ENCODE measurements around the gene TMEM132D.

DNA sequence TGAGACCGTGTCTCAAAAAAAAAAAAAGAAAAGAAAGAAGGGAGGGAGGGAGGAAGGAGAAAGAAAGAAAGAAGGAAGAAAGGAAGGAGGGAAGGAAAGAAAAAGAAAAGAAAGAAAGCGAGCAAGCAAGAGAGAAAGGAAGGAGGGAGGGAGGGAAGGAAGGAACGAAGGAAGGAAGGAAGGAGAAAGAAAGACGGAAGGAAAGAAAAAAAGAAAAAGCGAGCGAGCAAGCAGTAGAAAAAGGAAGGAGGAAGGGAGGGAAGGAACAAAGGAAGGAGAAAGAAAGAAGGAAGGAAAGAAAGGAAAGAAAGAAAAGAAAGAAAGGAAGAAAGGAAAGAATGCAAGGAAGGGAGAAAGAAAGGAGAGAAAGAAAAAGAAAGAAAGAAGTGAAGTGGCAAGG, 546.6 kb downstream of the TMEM132D start:
- no peak for TF ChIP-seq CTCF (IDR thresholded peaks at IDR 0.05)
- no peak for TF ChIP-seq EP300 (IDR thresholded peaks at IDR 0.05)
- no peak for TF ChIP-seq POLR2A (IDR thresholded peaks at IDR 0.05; ENCODE audit: low read depth)
- no peak for TF ChIP-seq POLR2AphosphoS5 (IDR thresholded peaks at IDR 0.05)
